Stimulated activated naive CD8-positive, alpha-beta T cell treated with anti-CD3 and anti-CD28 coated beads, Interleukin-15, Interleukin-2, amounts not matched to agents 100 ng/mL and 50 ng/mL, for 24 hours (primary cell): ENCODE measurements around the gene FGD5.
"Not testable (repeated sequence)": the region's sequence is repeated elsewhere in the genome, so short reads cannot be mapped to it uniquely, and the experiment has no call there.

Experiments used
- H3K27ac Mint-ChIP-seq: one replicate; pipeline ENCODE4 v1.8.0; 2021; ENCODE audit warnings: mild to moderate bottlenecking, mixed read lengths
- H3K27me3 Mint-ChIP-seq: one replicate; pipeline ENCODE4 v1.8.0; 2021; ENCODE audit warnings: mixed read lengths
- H3K36me3 Mint-ChIP-seq: one replicate; pipeline ENCODE4 v1.8.0; 2021; ENCODE audit warnings: low read depth, mixed read lengths
- H3K4me1 Mint-ChIP-seq: one replicate; pipeline ENCODE4 v1.8.0; 2021; ENCODE audit warnings: low read depth, mixed read lengths
- H3K4me3 Mint-ChIP-seq: one replicate; pipeline ENCODE4 v1.8.0; 2021; ENCODE audit warnings: mild to moderate bottlenecking, mixed read lengths
- H3K9me3 Mint-ChIP-seq: one replicate; pipeline ENCODE4 v1.8.0; 2021; ENCODE audit warnings: mixed read lengths

FGD5 gene

GRCh38 chr3:14894085-14894484 is 75.3 kb downstream of the FGD5 start:
- H3K27ac Mint-ChIP-seq: no peak overlapping the region
- H3K27me3 Mint-ChIP-seq: peaks cover 4% of the 10 kb centered on the region
- H3K4me3 Mint-ChIP-seq: no peak overlapping the region
- no peaks in the 10 kb centered on the region for H3K4me1 Mint-ChIP-seq
- H3K36me3 Mint-ChIP-seq: no peaks in the 10 kb centered on the region
- H3K9me3 Mint-ChIP-seq: no peaks in the 10 kb centered on the region

GRCh38 chr3:14897266-14897665 is 78.5 kb downstream of the FGD5 start:
- Mint-ChIP-seq H3K36me3 (no peaks in the 10 kb centered on the region), H3K27me3 (peaks cover 4% of the 10 kb centered on the region), H3K4me1 (no peaks in the 10 kb centered on the region), H3K4me3 (no peak overlapping the region), H3K27ac (no peak overlapping the region), H3K9me3 (no peaks in the 10 kb centered on the region)

GRCh38 chr3:14898929-14899328 is 80.2 kb downstream of the FGD5 start:
- H3K9me3 Mint-ChIP-seq: no peaks in the 10 kb centered on the region
- H3K27ac Mint-ChIP-seq: no peak overlapping the region
- no peak overlapping the region for H3K4me3 Mint-ChIP-seq
- no peaks in the 10 kb centered on the region for H3K4me1 Mint-ChIP-seq
- no peaks in the 10 kb centered on the region for H3K36me3 Mint-ChIP-seq
- peaks cover 4% of the 10 kb centered on the region for H3K27me3 Mint-ChIP-seq

GRCh38 chr3:14899993-14900618 is 81.3 kb downstream of the FGD5 start:
- peaks cover 2% of the 10 kb centered on the region for H3K9me3 Mint-ChIP-seq
- no peak overlapping the region for H3K27ac Mint-ChIP-seq
- no peaks in the 10 kb centered on the region for H3K4me1 Mint-ChIP-seq
- H3K36me3 Mint-ChIP-seq: no peaks in the 10 kb centered on the region
- no peak overlapping the region for H3K4me3 Mint-ChIP-seq
- no peaks in the 10 kb centered on the region for H3K27me3 Mint-ChIP-seq

GRCh38 chr3:14900881-14901873 is 82.4 kb downstream of the FGD5 start:
- no peaks in the 10 kb centered on the region for H3K27me3 Mint-ChIP-seq
- H3K27ac Mint-ChIP-seq: no peak overlapping the region
- peaks cover 6% of the 10 kb centered on the region for H3K9me3 Mint-ChIP-seq
- H3K36me3 Mint-ChIP-seq: no peaks in the 10 kb centered on the region
- no peak overlapping the region for H3K4me3 Mint-ChIP-seq
- H3K4me1 Mint-ChIP-seq: no peaks in the 10 kb centered on the region

- Mint-ChIP-seq H3K4me3 (no peak overlapping the region), H3K27ac (no peak overlapping the region), H3K27me3 (no peaks in the 10 kb centered on the region), H3K9me3 (peaks cover 6% of the 10 kb centered on the region), H3K4me1 (no peaks in the 10 kb centered on the region), H3K36me3 (no peaks in the 10 kb centered on the region)
Measured at GRCh38 chr3:14902719-14903118, 84.0 kb downstream of the FGD5 start.

GRCh38 chr3:14903501-14903900 is 84.7 kb downstream of the FGD5 start:
- not testable (repeated sequence) for H3K27me3 Mint-ChIP-seq

GRCh38 chr3:14905055-14905657 is 86.4 kb downstream of the FGD5 start:
- Mint-ChIP-seq H3K4me3 (no peak overlapping the region), H3K9me3 (peaks cover 6% of the 10 kb centered on the region), H3K27me3 (no peaks in the 10 kb centered on the region), H3K4me1 (no peaks in the 10 kb centered on the region), H3K27ac (no peak overlapping the region), H3K36me3 (no peaks in the 10 kb centered on the region)

More at GRCh38 chr3:14903501-14903900, 84.7 kb downstream of the FGD5 start:
- H3K4me3 Mint-ChIP-seq, H3K9me3 Mint-ChIP-seq, H3K36me3 Mint-ChIP-seq, H3K27ac Mint-ChIP-seq, H3K4me1 Mint-ChIP-seq: not testable (repeated sequence)

GRCh38 chr3:14906355-14906971 is 87.7 kb downstream of the FGD5 start:
- Mint-ChIP-seq H3K27ac (no peak overlapping the region), H3K4me1 (no peaks in the 10 kb centered on the region), H3K27me3 (no peaks in the 10 kb centered on the region), H3K36me3 (no peaks in the 10 kb centered on the region), H3K4me3 (no peak overlapping the region), H3K9me3 (peaks cover 6% of the 10 kb centered on the region)

- H3K4me3 Mint-ChIP-seq: no peak overlapping the region
- no peaks in the 10 kb centered on the region for H3K36me3 Mint-ChIP-seq
- no peaks in the 10 kb centered on the region for H3K27me3 Mint-ChIP-seq
- peaks cover 6% of the 10 kb centered on the region for H3K9me3 Mint-ChIP-seq
- no peaks in the 10 kb centered on the region for H3K4me1 Mint-ChIP-seq
- H3K27ac Mint-ChIP-seq: no peak overlapping the region
Measured at GRCh38 chr3:14907043-14907966, 88.5 kb downstream of the FGD5 start.

GRCh38 chr3:14909250-14909649 is 90.5 kb downstream of the FGD5 start:
- Mint-ChIP-seq H3K9me3 (peaks cover 6% of the 10 kb centered on the region), H3K27me3 (no peaks in the 10 kb centered on the region), H3K36me3 (no peaks in the 10 kb centered on the region), H3K4me3 (no peak overlapping the region), H3K4me1 (no peaks in the 10 kb centered on the region), H3K27ac (no peak overlapping the region)

- Mint-ChIP-seq H3K27ac (no peak overlapping the region), H3K27me3 (no peaks in the 10 kb centered on the region)
Measured at GRCh38 chr3:14911651-14912050, 92.9 kb downstream of the FGD5 start.

GRCh38 chr3:14913071-14913925 is 94.5 kb downstream of the FGD5 start:
- no peaks in the 10 kb centered on the region for H3K36me3 Mint-ChIP-seq
- H3K4me3 Mint-ChIP-seq: no peak overlapping the region
- H3K4me1 Mint-ChIP-seq: no peaks in the 10 kb centered on the region
- no peaks in the 10 kb centered on the region for H3K9me3 Mint-ChIP-seq
- no peak overlapping the region for H3K27ac Mint-ChIP-seq
- H3K27me3 Mint-ChIP-seq: no peaks in the 10 kb centered on the region

More at GRCh38 chr3:14911651-14912050, 92.9 kb downstream of the FGD5 start:
- no peak overlapping the region for H3K4me3 Mint-ChIP-seq
- no peaks in the 10 kb centered on the region for H3K9me3 Mint-ChIP-seq
- no peaks in the 10 kb centered on the region for H3K4me1 Mint-ChIP-seq
- H3K36me3 Mint-ChIP-seq: no peaks in the 10 kb centered on the region
